Metanephros (tissue), 2 donors: Measurements from ENCODE around the gene TMEM94. TPM values are rescaled to one million over a fixed set of nuclear protein-coding genes. Genes with fewer than 3 reads are reported as not detected.

Experiments
- small RNA-seq: library from RNA; depleted of rRNA; stranded (forward); fragments of <200 nt; gene quantifications from one replicate; pipeline ENCODE3, GENCODE V24; 2014; ENCODE audit warnings: low replicate concordance
- total RNA-seq: library from RNA; depleted of rRNA; stranded (reverse); fragments of >200 nt; gene quantifications from one replicate; pipeline ENCODE4 v1.2.3, GENCODE V29; 2014

Gene TMEM94
- total RNA-seq, result 96.0 TPM

GRCh38 chr17:75456417-75457046, at the start of gene TMEM94:
Gene TMEM94 (plus strand): TSS chr17:75456635. CDS start chr17:75471906, 15,271 bp downstream.

GRCh38 chr17:75515496-75516254, 59.2 kb downstream of the TMEM94 start, which contains the start of gene CASKIN2:
Gene CASKIN2 (minus strand): TSS chr17:75515537. CDS start chr17:75513804, 1,733 bp downstream.

GRCh38 chr17:75516255-75516618, 59.8 kb downstream of the TMEM94 start, which contains the start of gene TSEN54:
Gene TSEN54 (plus strand): TSS chr17:75516528. CDS start chr17:75516561, 33 bp downstream.

GRCh38 chr17:75524970-75525805, 68.8 kb downstream of the TMEM94 start, which contains the start of gene LLGL2:
Gene LLGL2 (plus strand): TSS chr17:75525697. CDS start chr17:75543427, 17,730 bp downstream.

Small RNA genes within 50 kb of the gene (small RNA-seq; reads per million reads assigned to genes)
- gene RF00019 (not detected), gene RNU6-938P (not detected)

Other genes starting within 250 kb of the TMEM94 start
- gene GGA3, start 195.0 kb upstream of the TMEM94 start, total RNA-seq, result 25.7 TPM
- 48.6 TPM for gene MRPS7, start 194.8 kb upstream of the TMEM94 start, total RNA-seq
- gene MIF4GD, start 185.4 kb upstream of the TMEM94 start, total RNA-seq, result 16.1 TPM
- gene SLC25A19, start 167.2 kb upstream of the TMEM94 start, total RNA-seq, result 8.6 TPM
- gene GRB2, start 51.0 kb upstream of the TMEM94 start, total RNA-seq, result 96.6 TPM
- gene CASKIN2, start 58.9 kb downstream of the TMEM94 start, total RNA-seq, result 31.7 TPM
- 23.6 TPM for gene TSEN54, start 59.9 kb downstream of the TMEM94 start, total RNA-seq
- 74.6 TPM for gene LLGL2, start 69.1 kb downstream of the TMEM94 start, total RNA-seq
- gene MYO15B, start 131.2 kb downstream of the TMEM94 start, total RNA-seq, result 260 TPM
- gene SMIM5, start 176.8 kb downstream of the TMEM94 start, total RNA-seq, result 20.1 TPM
- gene RECQL5, start 210.5 kb downstream of the TMEM94 start, total RNA-seq, result 36.8 TPM
- 38.3 TPM for gene SAP30BP, start 210.7 kb downstream of the TMEM94 start, total RNA-seq